IPS DF 4.7 (cell line): ENCODE measurements around the gene RSAD2.
"Not testable (repeated sequence)": the region's sequence is repeated elsewhere in the genome, so short reads cannot be mapped to it uniquely, and the experiment has no call there.

Source experiments
- DNase-seq: peaks from one replicate; pipeline ENCODE4 v3.0.0-alpha.2; 2013; ENCODE audit warnings: low spot score; ENCODE audit errors: extremely low read depth

The RSAD2 gene

DNA sequence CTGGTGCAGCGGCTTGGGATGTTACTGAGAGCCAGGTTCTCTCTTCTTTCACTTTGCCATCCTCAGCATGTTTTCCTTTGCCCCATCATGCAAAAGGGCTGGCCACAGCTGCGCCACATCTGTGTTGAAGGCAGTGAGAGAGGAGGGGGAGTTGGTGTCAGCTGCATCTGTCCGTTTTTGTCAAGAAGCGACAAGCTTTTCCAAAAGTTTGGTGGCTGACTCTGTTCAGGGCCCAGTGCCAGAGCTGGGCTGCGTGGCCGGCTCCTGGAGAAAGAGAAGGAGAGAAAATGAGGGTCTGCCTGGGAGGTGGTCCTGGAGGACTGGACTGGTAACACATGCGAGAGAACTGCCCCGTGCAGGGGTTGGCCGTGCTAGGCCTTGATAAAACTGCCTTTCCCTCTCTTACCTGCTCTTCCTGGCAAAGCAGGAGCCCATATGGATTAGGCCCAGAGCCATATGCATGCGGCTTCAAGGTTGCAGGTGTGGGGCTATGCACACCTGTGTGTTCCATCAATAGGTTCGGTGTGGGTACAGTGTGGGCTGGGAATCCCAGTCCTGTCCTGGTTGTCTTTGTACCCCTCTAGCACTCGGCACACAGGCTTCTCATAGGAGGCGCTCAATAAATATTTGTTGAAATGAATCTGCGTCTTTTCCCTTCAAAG, 48.6 kb downstream of the RSAD2 start:
- no peak for DNase-seq

DNA sequence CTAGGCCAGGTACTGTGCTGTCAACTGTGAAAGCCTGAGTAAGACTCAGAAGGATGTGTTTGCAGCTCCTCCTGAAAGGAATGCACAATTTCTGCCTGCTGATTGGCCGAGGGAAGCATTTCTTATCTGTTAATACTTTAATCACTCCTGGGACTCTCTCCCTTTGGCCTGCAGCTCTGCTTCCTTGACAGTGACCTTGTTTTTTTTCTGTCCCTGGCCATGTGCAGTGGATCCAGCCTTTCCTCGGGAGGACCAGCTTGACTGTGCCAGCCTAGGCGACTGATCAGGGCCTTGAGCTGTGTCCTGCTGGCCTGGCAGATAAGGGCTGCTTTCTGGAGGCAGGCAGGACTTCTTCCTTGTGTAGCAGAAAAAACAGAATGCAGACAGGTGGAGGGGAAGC, 49.6 kb downstream of the RSAD2 start:
- DNase-seq = no peak

DNA sequence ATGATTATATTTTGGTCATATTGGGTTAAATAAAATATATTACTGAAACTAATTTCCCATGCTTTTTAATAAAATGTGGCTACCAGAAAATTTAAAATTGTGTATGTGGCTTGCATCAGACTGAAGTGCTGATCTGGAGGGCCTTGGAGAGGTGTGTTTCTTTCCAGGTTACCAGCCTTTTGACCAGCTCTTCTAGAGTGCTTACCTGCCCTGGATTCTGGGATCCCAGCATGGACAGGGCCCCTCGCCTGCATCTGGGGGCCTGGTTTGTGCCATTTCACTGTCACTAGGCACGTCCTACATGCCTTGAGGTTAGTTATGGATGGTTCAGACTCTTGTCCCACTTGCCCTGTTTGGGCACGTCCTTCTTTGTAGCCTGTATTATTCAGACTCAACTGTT, 50.2 kb downstream of the RSAD2 start:
- no peak for DNase-seq

DNA sequence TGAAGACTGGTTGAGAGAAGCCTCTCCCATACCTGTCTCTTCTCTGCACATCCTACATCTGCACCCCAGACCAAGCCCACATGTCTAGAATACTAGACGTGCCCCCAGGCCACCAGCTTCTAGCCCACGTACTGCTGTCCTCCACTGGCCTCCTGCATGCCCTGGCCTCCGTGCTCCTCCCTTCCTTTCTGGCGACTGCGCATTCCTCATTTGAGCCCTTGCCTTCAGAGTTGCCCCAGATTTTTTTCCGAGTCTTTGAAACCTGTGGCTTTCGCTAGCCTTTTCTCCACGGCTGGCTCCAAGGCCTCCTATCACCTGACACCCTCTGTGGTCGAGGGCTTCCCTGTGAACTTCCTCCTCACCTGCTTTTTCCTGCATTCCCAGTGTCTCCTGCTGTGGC, 50.9 kb downstream of the RSAD2 start:
- DNase-seq = no peak

DNA sequence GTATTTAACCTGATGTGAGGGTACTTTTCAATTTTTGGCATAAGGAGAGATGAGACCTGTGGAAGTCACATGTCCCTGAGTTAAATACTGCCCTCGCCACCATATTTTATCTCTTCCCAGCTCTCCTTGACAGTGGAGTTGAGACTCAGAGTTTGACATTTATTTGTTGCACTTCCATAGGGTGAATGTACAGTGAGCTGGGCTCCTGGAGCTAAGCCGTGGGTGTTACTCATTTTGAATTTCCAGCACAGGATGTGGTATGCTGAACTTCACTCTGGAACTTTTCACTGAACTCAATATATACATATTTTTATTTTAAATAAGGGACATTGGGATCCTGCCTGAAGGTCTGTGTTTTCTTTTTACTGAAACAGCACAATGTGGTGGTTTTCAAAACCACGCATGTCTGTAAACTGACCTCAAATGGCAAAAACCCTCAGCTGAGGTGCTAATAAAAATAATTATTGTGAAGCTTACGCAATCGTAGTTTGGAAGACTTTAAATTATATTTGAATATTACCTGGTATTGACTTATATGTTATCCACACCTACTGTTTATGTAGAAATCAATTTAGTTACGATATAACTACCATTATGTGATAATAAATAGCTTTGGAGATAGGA, 51.7 kb downstream of the RSAD2 start:
- DNase-seq = no peak

DNA sequence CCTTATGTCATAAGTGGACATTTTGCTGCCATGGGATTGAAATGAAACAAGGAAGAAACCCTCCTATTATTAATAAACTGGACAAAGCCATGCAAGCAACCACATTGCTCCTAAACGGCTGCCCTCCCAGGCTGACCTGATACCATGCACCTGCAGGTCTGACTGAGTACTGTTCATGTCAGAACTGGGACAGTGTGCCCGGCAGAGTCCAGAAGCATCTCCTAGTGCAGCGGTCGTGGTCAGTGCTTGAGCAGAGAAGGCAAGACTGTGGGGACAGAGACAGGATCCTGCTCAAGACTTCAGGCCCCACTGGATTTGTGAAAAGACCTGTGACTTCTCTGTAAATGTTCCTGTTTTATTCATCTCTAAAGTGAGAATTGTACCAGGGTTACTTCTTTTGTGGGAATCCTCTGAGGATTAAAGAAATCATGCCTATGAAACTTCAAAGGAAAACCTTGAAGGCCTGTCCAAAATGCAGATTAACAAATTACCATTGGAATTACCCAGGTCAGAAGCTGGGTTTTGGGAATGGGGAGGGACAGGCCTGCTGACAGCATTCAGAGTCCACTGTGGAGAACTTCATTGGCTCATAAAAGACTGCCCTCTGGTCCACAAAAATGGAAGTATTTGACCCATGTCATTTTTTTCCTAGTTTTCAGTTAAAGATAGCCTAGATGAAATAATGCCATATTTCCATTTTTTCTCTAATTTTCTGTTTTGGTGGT, 53.5 kb downstream of the RSAD2 start:
- no peak for DNase-seq

DNA sequence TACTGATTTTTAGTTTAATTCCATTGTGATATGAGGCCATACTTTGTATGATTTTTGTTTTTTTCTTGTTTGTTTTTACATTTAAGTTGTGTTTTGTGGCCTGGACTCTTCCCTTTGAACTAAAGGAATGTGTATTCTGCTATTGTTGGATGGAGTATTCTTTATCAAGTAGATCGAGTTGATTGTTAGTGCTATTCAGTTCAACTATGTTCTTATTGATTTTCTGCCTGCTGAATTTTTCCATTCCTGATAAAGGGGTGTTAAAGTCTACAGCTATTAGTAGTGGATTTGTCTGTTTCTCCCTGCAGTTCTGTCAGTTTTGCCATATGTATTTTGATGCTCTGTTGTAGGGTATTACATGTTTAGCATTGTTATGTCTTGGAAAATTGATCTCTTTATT, 54.2 kb downstream of the RSAD2 start:
- no peak for DNase-seq

DNA sequence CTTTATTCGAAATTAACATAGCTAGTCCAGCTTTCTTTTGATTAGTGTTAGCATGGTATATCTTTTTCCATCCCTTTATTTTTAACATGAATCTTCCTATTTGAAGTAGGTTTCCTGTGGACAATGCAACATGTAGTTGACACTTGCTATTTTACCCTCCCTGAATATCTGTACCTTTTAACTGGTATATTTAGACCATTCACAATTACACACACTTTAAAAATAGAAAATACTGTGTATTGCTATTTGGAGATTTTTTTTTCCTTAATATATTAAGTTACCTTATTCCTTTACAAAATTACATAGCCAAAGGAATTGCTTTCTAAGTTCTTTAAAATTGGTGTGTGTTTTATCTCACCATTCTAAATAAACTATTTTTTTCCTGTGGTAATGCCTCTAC, 54.6 kb downstream of the RSAD2 start:
- DNase-seq = no peak

DNA sequence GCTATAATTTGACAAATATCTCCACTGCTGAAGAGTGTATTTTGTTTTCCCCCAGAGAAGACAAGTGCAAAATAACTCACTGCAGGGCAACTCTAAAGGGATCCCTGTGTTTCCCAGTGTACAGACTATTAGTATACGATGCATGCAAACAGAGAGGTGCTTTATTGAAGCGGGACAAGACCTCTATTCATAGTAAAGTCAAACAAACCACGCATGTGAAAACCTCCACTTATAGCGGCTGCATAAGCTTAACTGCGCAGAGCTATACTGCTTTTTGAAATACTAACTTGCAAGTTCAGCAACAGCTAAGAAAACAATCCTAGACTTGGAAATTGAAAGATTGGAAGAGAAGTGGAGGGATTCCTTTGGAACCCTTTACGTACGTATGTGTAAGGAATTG, 55.3 kb downstream of the RSAD2 start:
- no peak for DNase-seq

DNA sequence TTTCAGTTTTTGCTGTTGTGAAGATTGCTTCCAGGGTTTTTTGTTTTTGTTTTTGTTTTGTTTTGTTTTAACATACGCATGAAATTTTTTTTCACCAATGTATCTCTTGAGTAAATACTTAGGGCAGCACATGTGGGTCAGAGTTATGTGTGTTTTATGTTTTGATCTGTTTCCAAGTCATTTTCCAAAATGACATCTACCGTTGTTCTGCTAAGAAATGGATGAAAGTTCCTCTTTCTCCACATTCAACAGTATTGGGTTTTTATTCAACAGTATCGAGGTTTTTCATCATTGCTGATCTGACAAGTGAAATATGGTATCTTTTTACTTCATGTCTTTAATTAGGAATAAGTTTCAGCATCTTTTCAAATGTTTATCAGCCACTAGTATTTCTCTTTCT, 56.3 kb downstream of the RSAD2 start:
- DNase-seq = no peak

DNA sequence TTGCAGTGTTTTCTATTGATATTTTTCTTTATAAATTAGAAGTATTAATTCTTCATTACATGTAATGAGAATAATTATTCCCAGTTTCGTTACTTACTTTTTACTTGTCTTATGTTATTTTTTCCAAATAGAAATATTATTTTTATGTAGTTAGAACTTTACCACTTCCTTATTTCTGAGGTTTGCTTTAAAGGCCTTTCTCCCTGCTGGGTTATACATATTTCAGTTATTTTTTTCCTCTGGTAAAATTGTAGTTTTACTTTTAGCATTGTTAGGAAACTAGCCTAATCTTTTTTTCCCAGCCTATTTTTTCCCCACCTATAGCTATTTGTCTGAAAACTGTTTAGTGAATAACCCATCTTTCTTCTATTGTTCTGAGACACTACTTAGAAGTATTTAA, 56.8 kb downstream of the RSAD2 start:
- no peak for DNase-seq

DNA sequence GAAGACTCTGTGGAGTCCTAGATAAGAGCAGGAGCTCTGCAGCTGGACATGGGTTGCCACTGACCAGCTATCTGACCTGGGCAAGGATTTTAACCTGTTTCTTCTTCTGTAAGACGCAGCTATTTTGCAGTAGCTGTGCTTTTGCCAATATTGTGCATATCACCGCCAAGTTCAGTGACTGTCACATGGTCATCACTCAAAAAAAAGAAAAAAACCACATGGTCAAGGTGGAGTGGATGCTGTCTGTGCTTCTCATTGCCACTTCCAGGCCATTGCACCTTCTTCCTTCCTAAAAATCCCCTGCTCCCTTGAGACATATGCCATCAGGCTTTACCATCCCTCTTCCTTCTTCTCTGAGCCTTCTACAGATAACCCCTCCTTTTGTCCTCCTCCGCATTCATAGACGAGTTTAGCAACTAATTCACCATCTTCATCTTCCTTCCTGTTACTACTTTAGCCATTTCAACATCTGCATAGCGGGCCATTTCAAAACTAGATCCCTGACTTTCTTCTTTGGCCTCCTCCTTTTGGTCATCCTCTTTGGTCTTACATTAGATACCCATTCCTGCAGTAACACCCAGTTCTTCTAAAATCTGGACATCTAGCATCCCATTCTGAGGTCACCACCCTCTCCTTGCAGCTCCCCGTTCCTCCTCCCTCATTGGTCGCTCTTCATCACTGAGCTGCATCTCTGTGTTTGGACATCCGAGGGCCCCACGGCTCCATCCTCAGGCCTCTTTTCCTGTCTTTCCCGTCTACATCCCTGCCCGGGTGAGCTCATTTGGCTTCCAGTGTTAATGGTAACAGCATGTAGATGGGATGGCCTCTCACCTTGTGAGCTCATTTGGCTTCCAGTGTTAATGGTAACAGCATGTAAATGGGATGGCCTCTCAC, 57.4 kb downstream of the RSAD2 start:
- DNase-seq = no peak

DNA sequence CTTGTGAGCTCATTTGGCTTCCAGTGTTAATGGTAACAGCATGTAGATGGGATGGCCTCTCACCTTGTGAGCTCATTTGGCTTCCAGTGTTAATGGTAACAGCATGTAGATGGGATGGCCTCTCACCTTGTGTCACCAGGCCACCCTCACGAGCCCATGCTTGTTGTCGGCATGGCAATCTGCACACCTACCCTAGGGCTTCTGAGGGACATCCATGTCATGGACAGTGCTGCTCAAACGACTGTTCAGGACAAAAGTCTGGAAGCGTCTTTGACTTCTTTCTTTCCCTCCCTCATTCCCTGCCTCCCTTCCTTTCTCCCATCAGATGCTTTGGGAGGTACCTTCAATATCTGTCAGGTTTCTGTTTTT, 58.1 kb downstream of the RSAD2 start:
- not testable (repeated sequence) for DNase-seq

DNA sequence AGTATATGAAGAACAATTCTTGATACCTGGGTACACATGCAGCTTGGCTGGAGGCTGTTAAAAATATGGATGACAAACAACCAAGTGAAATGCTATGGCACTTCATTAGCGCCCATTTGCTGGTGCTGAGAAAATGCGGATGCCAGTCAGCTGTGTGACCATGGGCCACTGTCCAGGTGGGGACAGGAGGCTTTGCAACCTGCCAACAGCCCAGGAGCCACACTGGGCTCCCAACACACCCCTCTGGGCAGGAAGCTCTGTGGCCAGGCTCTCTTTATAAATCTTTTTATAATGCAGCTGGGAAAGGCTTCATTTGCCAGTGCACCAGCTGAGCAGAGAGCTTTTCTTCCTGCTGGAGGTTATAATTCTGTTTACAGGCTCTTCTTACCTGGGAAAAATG, 59.6 kb downstream of the RSAD2 start:
- DNase-seq = no peak

DNA sequence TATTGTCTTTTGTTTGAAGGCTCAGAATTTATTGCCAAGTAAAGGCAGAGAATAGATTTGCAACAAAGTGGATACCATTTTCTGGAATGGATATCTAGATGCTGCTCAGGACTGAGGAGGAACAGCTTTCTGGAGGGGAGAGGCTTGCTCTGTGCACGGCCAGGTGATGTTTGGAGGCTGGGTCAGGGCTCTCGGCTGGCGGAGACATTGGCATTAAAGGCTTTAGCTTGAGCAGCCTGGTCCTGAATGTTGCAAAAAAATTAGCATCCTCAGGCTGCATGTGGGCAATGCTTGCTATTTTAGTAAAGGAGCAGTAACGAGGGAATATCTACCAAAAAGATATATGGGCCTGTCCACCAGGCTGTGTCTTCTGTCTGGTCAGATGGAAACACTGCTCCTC, 60.0 kb downstream of the RSAD2 start:
- no peak for DNase-seq

DNA sequence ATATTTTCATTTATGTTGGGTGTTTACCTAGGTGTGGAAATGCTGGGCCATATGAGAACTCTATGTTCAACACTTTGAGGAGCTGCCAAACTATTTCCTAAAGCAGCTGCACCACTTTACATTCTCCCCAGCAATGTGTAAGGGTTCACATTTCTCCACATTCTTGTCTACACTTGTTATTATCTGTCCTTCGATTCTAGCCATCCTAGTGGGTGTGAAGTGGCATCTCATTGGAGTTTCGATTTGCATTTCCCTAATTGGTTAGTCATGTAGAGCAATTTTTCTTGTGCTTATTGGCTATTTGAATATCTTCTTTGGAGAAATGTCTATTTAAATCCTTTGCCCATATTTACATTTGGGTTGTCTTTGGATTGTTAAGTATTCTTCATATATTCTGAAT, 61.5 kb downstream of the RSAD2 start:
- DNase-seq = no peak

DNA sequence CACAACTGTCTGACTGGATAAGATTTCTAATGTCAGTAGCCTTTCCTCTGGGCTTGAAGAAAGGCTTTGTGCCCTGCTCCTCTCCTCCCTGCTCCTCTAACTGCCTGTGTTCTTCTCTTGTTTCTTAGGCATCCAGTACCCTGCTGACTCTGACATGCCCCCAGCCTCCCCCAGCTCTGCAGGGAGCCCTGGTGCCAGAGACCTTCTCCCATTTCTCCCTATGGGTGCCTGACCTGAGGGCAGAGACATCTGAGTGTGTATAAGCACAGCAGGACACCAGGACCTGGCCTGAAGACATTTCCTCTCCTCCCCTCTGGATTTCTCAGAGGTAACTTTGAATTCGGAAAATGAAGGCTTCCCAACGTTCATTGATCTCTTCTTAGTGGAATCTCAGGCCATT, 63.2 kb downstream of the RSAD2 start:
- DNase-seq = no peak

DNA sequence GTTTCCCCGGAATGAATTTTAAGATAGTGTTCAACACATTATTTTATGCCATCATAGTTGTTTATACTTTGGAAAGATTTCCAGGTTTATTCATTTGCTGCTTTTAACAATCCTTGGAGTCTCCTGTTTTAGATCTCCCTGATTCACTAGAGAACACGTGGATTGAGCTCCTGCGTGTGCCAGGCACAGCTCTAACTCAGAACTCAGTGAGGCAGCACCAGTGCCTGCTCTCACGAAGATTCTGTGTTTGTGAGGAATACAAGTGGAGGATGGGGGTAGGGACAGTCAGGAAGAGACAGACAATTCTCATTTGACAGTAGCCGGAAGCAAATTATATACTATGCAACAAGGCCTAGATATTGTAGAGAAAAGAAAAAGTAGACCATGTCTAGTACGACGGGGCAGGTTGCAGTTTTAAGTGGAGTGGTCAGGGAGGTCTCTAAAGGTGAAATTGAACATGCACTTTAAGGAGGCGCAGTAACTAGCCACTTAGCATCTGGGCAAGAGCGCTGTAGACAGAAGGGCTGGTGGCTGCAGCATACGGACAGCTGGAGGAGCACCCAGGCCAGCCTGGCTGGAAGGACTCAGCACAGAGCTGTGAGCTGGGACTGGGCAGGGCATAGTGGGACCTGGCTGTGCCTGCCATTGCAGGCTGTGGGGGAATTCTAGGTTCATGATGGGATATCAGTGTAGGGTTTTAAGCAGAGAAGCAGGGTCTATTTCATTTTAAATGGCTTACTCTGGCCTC, 63.9 kb downstream of the RSAD2 start:
- no peak for DNase-seq

DNA sequence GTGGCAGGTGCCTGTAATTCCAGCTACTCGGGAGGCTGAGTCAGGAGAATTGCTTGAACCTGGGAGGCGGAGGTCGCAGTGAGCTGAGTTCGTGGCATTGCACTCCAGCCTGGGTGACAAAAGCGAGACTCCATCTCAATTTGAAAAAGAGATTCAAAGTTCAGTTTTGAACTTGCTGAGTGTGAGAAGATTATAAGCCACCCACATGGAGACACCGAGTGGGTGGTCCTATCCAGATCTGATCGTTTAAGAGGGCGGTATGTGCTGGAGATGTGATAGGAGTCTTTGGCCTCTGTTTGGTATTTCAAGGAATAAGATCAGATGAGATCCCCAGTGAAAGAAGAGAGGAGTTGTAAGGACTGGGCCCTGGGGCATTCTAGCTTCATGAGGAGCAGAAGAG, 65.3 kb downstream of the RSAD2 start:
- no peak for DNase-seq

DNA sequence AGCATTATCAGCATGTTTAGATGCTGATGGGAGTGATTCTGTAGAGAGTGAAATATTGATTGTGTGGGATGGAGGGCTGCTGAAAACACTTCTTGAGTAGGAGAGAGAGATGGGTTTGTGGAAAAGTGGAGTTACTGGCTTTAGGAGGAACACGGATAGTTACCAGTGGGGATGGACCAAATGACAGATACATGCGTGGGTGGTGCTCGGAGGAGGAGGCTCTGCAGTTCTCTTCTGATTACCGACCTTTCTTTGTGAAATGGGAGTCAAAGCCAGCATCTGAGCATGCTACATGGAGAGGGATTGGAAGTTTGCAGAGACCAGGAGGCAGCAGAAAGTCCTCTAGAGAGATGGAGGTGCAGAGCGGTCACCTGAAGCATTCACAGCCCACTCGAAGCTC, 65.9 kb downstream of the RSAD2 start:
- DNase-seq = no peak

DNA sequence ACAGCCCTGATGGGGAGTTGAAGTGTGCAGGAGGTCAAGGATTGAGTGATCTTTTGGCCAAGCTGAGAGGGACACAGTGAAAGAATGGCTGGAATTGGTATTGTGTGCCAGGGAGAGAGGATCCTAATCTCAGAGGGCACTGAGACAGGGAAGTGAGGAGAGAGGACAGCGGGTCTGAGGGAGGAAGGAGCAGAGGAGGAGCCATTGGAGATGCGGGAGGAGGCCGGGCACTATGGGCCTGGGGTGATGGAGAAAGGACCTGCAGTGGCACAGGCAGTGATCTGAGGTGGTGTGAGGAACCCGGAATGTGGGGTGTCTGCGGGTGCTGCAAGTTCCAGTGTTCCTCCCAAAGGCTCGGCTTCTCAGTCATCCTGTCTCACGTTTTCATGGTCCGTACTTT, 66.4 kb downstream of the RSAD2 start:
- no peak for DNase-seq
